Inferior parietal cortex (tissue), 1 donor: Measurements from ENCODE around the gene DNM3.

ENCODE experiments used
- DNase-seq: peaks from one replicate; pipeline ENCODE4 v3.0.0-alpha.2; 2016; ENCODE audit errors: extremely low spot score

The DNM3 gene

DNA sequence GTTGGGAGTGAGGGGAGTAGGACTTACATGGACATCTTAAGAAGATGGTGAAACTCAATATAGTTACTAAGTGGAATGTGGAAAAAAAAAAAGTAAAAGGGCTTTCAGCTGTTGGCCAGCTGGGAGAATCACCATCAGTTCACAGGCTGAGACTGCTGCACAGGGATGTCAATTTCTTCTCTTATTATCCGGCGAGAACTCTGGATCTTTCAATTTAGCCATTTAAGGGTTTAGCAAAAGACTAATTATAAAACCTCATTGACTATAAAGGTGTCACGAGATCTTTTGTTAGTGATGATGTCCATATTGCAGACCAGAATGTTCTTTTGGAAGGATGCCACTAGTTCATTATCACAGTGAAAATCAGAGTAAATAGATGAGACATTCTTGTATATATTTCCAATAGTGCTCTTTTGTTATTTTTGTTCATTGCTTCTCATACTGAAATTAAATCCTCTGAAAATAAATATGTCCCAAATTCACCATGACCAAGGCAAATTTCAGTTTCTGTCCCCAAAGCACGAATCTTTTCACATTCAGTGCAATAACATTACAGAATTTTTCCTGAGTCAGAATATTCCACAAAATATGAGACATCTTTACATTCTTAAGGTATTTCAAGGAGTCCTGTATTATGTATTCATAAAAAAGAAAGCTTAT, 266.1 kb downstream of the DNM3 start:
- DNase-seq = peak; percentile 15

DNA sequence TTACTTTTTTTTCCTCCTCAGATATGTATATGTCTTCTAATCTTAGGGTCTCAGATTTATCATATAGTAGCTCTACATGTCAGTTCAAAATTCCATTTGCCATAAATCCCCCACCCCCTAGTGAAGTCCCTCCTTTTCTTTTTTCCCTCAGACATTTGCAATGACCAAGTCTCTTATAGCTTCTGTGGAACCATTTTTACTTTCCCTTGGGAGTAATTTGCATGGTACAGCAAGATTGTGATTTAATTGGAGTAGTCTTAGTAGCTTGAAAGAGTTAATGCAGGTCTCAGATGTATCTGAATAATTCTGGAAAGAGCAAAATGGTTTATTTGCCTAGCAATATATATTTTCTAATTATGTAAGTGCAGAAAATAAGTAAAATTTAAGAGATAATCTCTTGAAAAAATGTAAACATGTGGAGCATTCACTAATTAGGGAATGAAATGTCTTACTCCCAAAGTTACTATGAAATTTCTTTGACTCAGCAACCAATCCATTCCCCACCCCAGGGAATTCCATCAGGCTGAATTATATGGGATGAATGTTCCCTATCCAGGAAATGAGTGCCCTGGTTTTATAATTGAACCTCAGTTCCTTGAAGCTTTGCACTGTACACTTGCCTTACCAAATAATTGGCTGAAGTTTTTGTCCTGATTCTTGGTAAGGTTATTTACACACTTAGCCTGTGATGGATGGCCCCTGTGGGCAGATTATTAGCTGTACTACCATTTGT, 267.0 kb downstream of the DNM3 start:
- DNase-seq = no peak

DNA sequence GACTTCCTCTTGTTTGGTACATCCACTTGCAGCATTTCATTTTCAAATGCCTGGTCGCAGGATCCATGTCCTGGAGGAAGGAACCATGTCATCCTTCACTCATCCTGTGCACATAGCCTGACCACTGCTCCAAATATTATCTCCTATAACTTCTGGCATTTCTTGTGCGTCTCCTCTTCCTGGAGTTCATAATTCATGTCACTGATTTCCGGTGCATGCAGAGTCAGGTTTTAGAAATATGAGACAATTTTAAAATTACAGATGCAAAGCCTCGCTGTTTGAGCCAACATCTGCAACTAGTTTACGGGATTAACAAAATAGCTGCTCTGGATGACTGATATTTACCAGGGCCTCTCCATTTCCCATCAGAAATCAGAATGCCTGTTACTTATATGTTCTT, 268.1 kb downstream of the DNM3 start:
- DNase-seq = no peak

DNA sequence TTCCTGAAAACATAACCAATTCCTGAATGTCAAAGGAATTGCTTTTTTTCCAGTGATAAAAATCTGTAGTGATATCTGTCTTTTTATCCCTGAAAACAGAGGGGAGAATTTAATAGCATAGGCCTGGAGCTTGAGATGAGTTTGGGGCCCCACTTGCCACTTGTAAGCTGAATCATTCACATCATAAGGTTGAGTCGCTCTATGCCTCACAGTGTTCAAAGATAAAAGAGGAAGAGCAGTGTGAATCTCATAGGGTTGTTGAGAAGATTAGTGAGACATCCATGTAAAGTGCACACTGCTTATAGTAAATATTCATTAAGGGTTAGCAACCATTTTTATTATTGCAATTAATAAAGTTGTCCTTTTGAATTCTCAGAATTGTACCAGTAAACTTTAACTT, 271.3 kb downstream of the DNM3 start:
- no peak for DNase-seq

DNA sequence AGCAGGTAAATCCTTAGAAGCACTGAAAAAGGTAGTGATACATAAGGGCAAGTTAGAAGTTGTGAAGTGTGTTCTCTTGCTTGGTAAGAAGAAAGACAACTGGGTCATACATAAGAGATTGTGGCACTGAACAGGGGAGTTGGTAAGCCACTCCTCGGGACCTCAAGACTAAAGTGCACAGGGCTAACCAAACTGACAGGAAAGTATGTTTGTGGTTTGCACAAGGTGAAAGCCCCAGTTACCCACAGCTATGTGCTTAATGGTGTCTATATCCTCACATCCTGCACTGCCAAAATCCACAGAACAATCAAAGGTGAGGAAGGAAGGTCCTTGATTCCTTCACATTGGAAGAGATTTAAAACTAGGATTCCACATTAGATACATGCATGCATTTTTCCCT, 276.5 kb downstream of the DNM3 start:
- no peak for DNase-seq

DNA sequence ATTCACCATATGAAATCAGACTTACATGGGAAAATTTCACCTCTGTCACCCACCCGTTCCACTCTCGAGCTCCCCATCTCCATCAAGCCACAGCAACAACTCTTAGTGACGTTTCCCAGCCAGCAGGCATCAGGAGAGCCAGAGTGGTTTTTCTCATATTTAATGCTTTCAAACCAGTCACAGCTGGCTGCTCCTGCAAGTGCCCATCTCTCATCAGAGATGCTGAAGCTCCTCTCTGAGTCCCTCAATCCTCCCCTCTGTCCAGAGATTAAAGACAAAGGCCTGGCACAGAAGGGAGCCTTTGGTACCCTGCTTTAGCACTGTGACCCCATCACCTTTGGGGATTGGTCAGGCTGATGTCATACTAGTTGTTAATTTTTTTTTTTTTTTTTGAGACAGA, 277.3 kb downstream of the DNM3 start:
- no peak for DNase-seq

DNA sequence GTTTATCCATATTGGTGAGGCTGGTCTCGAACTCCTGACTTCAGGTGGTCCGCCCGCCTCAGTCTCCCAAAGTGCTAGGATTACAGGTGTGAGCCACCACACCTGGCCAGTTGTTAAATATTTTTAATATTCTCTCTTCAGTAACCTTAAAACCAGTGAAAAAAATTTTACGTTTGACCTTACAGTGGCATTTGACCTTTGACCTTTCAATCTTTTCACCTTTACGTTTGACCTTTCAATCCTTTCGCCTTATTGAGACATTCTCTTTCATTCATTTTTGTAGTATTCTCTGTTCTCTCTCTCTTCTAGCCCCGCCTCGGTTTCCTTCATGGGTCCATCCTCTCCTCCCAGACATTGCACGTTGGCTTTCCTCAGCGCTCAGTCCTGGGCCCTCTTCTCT, 277.9 kb downstream of the DNM3 start:
- DNase-seq = no peak

DNA sequence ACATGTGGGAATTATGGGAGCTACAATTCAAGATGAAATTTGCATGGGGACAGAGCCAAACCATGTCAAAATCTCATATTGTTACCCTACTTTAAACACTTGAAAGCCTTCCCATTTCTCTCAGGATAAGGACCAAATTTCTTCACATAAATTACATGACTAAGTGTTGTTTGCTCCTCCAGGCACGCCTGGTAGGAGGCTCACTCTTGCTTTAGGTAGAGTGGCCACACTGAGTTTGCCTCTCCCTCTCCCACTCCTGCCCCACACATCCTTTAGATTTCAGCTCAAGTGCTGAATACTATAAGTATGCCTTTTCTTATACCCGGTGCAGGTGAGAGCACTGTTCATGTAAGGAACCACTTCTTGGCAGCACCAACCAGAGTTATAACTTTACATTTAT, 279.1 kb downstream of the DNM3 start:
- no peak for DNase-seq

DNA sequence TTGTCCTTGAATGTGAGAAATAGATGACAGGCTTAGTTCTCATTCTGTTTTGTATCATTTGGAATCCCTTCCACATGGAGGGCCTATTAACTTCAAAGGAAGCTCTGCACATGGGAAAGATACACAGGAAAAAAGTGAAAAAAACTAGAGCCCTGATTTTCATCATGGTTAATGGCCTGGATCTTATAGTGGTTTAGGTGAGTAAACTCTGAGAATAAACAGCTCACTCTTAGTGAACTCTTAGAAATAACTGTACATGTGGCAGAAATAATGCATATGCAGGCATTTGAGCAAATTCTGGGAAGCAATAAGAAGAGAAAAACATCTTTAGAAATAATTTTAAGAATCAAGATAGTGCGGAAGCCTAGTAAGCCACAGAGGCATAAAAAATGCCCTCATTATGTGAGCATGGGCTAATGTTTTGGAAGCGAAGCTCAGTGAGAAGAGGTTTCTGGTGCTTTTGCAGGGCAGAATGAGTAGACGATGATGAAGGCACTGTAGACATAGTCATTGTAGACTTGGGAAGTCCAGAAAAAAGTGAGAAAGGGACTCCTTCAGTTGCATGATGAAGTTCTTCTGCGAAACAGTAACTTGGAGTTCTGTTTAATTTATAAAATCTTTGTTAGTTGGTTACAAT, 279.9 kb downstream of the DNM3 start:
- DNase-seq = no peak

DNA sequence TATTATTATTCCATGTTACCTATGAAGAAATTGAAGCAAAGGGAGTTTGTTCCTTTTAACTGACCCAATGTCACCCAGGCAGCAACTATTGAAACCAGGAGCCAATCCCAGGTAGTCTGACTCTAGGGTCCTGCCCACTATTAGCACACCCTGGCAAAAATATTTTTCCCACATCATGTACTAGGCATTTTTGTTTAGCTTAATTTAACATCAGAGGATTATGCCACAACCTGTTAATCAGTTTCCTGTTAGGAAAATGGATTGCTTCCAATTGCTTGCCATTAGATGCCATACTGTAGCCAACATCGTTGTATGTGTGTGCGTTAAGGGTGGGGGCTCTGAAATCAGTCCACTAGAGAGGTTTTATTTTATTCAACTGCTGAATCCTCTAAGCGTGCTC, 281.1 kb downstream of the DNM3 start:
- no peak for DNase-seq

DNA sequence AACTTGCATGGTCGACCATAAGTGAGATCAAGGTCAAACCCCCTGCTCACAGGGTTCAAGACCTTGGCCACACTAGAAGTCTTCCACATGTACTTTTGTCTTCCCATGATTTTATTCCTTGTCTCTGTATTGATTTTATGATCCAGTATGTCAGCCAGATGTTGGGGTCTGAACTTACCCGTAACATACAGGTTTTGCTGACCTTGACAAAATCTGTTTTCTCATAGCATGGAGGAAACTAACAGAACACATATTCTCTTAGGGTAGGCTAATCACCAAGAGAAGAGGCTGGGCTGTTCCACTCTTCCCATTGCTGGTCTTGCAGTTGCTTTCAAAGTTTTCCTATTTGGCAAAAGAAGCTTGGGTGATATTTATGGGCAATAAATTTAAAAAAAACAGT, 284.0 kb downstream of the DNM3 start:
- DNase-seq = no peak

DNA sequence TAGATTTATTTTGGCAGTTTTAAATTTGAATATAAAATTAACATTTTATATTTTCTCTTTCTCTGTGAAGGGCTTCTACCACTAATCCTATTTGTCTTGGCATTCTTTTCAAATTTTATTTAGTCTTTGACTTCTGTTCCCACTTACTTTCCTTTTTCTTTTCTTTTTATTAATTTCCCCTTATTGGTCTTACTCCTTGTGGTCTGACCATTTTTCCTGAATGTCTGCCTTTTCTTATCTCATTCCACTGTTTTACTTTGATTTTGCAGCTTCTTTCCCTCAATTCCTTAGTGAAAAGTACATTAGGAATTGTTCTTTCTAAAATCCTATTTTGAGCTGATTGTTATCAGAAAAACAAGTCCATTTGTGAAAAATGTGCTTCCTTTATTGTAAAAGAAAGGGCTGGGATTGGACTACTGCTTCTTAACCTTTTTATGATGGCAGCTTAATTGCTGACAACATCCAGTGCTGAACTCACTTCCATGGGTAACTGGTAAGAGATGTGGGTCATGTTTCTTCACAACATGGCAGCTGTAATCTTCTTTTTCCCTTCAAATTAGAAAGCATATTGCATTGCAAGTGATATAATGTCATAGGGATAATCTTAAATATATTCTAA, 284.6 kb downstream of the DNM3 start:
- no peak for DNase-seq

DNA sequence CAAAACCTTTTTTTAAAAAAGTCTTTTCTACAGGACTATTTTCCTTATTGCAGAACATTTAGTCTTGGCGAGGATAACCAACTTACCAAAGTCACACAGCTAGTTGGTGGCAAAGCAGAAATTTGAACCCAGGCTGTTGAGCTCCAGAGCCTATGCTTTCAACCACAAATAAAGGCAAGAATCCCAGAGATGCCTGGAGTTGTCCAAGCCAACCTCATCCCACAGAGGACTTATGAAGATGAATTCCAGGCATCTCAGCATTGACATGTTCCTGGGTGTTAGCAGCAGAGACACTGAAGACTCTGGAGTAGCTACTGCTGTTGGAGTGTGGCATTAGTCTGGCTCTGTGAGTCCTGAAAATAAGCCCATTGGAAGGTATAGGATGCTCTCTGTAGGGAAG, 291.5 kb downstream of the DNM3 start:
- no peak for DNase-seq

DNA sequence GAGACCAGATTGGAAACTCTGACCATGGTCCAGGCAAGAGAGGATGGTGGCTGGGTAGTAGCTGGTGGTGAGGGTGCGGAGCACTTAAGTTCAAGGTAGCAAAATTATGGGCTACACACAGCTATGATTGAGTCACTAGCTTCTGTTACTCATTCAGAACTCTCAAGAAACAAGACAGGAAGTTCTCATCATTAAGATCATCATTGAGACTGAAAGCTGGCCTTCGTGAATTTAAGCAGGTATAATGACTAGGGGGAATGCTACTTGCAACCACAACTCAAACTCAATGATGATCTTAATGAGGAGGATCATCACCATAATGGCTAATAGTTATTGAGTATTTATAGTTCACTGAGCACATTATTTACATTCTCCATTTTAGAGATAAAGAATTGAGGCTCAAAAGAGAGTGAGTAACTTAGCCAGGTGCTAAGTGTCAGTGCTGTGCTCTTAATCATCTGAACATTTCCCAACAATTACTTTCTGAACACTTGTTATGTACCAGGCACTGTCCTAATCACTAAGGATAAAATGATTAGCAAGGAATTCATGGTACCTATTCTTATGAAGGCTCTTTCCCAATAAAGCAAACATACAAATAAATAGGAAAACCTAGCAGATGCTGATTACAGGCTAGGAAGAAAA, 292.9 kb downstream of the DNM3 start:
- no peak for DNase-seq

DNA sequence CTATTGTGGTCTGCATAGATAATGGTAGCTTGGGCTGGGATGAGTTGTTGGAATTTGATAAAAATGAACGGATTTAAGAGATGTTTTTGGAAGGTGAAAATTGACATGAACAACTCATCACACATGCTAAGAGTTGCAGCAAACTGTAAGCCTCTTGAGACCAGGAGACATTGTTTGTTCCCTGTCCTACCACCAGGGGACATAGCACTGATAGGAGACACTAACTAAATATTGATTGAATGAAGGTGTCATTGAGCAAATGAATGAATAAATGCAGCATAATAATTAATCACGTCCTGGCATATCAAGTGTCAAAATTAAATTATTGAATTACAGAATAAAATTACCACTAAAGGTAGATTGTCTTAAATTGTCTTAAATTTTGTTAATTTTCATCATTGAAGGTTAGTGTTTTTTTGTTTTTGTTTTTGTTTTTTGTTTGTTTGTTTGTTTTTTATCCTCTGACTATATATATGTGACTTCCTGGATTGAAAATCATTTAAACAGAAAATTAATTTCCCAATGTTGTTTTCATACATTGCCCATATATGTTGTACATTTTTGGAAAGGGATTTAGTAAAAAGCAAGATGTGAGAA, 293.9 kb downstream of the DNM3 start:
- DNase-seq = no peak

DNA sequence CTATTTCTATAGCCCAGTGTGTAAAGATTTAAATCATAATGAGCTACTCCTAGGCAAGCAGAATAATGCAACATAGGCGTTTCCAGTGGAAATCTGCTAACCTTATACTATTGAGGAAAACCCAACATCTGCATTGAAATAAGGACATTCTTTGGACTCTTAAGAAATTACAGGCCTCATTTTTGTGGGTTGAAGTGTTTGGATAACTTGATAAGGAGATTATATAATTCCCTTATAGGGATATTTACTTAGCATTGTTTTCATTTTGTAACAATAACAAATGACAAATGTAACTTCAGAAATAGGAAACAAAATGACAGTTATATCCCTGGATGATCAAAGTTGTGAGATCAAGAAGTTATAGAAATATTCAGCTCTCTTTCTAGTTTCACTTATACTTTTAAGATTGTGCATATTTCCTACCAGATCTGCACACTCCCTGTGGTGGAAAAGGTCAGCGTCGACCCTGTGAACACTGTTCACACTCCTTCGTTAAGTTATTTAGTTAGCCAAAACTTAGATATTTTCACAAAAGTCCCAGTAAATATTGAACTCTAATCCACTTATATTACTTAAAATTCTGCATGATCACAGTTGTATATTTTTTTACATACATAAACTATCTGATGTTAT, 294.8 kb downstream of the DNM3 start:
- no peak for DNase-seq

DNA sequence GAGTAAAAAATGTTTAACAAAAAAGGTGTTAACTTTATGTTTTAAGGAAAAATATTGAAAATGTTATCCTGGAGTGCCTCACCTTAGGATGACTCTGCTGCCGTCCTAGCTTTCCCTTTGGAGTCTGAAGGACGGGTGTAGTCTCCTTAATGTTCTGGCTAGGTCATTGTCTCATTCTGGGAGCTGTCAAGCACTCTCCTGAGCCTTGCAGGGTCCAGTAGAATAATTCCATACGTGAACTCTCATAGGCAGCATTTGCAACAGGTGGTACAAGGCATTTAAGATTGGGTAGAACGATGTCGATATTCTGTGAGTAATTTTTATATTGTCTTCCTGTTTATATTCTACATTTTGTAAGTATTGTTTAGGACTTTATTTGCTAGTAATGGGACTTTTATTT, 295.6 kb downstream of the DNM3 start:
- DNase-seq = no peak

DNA sequence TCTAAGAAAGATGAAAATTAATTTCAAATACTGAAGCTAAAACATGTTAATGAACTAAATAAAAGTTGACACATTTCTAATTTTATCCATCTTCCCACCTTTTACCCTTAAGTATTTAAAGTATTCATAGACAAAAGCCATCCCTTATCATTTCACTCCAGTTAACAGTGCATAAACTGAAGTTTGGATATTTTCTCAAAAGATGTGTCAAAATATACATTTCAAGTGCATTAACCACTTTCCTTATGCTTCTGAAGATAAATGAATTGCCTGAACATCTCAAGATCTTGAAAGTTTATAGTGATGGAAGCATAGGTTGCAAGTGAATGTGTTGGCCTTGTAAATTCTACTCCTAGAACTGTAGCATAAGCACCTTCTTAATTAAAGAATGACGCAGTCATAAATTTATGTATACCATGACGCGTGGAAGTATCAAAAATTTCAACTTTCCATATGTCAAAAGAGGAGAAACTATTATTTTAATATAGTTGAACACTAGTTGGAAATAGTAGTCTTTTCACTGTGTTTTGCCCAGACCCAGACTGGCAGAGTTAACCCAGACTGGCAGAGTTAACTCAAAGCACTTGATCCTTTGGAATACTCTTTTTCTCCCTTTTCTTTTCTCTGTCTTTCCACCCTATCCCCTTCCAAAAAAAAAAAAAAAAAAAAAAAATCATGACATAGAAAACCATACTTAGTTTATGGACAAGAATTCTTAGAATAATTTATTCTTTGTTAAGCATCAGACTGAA, 296.6 kb downstream of the DNM3 start:
- no peak for DNase-seq

DNA sequence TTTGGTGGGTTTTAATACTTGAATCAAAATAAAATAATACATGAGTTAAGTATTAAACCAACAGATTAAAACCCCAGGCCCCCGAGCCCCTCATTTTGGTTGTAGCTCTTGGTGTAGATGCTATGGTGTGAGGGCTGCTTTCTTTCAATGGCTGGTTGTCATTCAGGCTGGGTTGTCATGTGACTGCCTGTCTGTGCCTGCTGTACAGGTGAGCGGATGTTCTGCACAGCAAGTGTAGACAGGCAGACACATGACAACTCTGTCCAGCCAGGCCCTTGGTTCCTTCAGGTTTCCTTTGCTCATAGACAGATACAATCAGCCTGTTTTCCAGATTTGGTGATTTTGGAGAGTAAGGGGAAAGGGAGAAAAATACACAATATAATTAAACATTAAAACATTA, 297.3 kb downstream of the DNM3 start:
- DNase-seq = no peak

DNA sequence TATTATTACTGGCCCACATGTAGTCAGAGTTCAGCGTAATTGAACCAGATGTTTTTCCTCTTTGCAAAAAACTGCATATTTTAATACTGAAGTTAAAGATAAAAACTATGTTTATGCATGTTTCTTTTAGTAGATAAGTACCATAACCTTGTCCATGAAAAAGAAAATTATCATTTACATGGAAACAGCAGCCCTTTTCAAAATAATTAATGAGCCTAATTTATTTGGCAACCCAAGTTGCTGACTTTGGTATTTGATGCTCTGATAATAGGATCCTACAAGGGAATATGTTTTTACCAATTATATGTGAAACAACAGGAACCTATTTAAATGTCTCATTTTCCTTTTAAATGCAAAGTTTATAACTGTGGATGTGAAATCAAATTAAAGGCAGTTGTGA, 297.9 kb downstream of the DNM3 start:
- DNase-seq = no peak

DNA sequence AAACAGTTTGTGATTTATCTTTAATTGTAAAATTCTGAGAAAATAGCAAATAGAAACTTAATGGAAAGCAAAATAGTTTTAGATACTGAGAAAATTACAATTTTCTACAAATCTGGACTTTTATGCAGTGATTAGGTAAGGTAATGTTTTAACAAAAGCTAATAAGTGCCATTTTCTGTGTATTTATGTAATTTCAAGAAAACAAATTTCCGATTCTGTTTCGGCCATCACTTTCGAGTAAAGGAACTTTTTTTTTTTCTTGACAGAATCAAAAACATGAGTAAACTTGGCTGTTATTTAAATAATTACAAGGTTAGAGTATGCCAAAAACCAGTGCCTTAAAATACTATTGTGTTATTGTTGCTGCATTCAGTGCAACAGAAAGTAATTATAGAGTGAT, 298.8 kb downstream of the DNM3 start:
- no peak for DNase-seq
